Activated T-cell treated with anti-CD3 and anti-CD28 coated beads, Interleukin-2, amount 50 U/mL, for 4 hours (primary cell): ENCODE measurements around the gene RRN3. TPM values are rescaled to one million over a fixed set of nuclear protein-coding genes. Genes with fewer than 3 reads are reported as not detected.
"Not testable (repeated sequence)": the region's sequence is repeated elsewhere in the genome, so short reads cannot be mapped to it uniquely, and the experiment has no call there.

Experiments used
- ATAC-seq, 2 donors: fragments of 200-7000 bp; cut with Tn5 transposase; one replicate each; pipeline ENCODE4 v1.10.0; 2021
- DNase-seq: peaks from one replicate; pipeline ENCODE4 v3.0.0-alpha.2; 2020
- H3K27me3 Mint-ChIP-seq: one replicate; pipeline ENCODE4 v1.8.0; 2021; ENCODE audit warnings: low read depth, mixed read lengths
- H3K36me3 Mint-ChIP-seq: one replicate; pipeline ENCODE4 v1.8.0; 2022; ENCODE audit warnings: mixed read lengths; ENCODE audit not compliant: insufficient read depth
- H3K4me1 Mint-ChIP-seq: one replicate; pipeline ENCODE4 v1.8.0; 2021; ENCODE audit warnings: low read depth, mixed read lengths
- H3K4me3 Mint-ChIP-seq: one replicate; pipeline ENCODE4 v1.8.0; 2021; ENCODE audit warnings: mild to moderate bottlenecking, moderate library complexity, mixed read lengths
- H3K9me3 Mint-ChIP-seq: one replicate; pipeline ENCODE4 v1.8.0; 2021; ENCODE audit warnings: mixed read lengths
- total RNA-seq, 3 donors: library from RNA; stranded (reverse); gene quantifications; one replicate each; pipeline ENCODE4 v1.2.1, GENCODE V29; 2021

The RRN3 gene, protein sequence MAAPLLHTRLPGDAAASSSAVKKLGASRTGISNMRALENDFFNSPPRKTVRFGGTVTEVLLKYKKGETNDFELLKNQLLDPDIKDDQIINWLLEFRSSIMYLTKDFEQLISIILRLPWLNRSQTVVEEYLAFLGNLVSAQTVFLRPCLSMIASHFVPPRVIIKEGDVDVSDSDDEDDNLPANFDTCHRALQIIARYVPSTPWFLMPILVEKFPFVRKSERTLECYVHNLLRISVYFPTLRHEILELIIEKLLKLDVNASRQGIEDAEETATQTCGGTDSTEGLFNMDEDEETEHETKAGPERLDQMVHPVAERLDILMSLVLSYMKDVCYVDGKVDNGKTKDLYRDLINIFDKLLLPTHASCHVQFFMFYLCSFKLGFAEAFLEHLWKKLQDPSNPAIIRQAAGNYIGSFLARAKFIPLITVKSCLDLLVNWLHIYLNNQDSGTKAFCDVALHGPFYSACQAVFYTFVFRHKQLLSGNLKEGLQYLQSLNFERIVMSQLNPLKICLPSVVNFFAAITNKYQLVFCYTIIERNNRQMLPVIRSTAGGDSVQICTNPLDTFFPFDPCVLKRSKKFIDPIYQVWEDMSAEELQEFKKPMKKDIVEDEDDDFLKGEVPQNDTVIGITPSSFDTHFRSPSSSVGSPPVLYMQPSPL
- 10 to 100 TPM; 47.5 to 60.7 (median 57.4) TPM for total RNA-seq

DNA sequence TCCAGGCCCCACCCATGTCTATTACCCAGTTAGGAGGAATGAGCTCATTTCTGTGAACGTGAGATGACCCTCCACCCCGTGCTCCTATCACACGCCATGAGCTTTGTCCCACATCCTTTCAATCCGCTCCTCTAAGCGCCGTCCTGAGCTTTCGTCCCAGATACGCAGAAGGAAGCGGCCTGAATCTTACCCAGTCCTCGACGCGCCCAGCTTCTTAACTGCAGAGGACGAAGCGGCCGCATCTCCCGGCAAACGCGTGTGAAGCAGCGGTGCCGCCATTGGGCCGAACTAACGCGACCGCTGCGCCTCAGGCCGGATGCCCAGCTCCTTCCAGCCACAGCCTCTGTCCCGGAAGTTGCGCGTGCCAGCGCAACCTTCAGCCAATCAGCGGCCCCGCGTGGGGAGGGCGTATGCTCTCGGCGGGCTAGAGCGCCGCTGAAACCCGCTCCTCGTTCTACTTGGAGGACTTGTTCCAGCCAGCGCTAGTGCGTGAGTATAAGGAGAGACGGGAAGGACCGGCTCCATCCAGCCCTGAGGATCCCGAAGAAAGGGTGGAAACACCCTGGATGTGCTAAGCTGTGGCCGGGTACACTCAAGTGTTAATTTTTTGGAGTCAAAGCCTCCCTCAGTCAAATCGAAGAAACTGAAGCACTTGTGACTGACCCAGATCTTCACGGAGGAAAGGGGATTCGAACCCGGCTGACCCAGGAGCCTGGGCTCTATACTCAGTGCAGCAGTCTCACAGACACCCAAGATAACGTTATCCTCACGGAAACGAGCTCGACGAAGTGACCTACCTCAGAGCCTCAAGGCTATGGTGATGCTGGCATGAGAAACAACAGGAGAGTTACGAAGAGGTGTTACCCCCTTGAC lies at the start of gene RRN3:
TSS of gene RRN3 (minus strand) at position 318 of the 873 bp plus-strand sequence. CDS start at position 279, 39 bp downstream.
- H3K9me3 Mint-ChIP-seq, H3K27me3 Mint-ChIP-seq: not testable (repeated sequence)
- DNase-seq: peak; percentile 78
- H3K4me3 Mint-ChIP-seq: peak within 1 kb of the TSS; percentile 97
- H3K36me3 Mint-ChIP-seq: peaks cover 11% of the 10 kb centered on the region
- ATAC-seq: peak; percentile 100
- peaks cover 16% of the 10 kb centered on the region for H3K4me1 Mint-ChIP-seq

DNA sequence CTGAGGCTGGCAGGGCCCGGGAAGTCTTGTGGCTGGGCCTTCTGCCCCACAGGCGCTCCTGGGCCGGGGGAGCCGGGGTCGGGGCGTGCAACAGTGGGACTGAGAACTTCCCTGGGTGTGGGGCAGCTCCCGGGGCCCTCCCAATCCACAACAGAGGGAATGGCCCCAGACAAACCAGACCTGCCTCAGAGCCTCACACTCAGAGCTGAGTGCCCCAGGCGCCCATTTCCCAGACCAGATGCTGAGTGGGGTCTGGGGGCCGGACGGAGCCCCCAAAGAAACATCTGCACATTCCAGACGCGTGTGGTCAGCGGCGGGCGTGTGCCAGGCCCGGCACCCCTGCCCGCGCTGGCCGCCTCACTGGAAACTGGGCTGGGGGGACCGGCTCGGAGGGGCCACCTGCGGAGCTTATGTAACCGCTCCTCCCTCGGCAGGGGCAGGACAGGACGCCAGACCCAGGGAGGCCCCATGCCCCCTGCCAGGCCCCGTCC lies 49.6 kb upstream of the RRN3 start:
- not testable (repeated sequence) for H3K27me3 Mint-ChIP-seq, H3K9me3 Mint-ChIP-seq, DNase-seq, H3K4me3 Mint-ChIP-seq, H3K4me1 Mint-ChIP-seq, ATAC-seq, H3K36me3 Mint-ChIP-seq

DNA sequence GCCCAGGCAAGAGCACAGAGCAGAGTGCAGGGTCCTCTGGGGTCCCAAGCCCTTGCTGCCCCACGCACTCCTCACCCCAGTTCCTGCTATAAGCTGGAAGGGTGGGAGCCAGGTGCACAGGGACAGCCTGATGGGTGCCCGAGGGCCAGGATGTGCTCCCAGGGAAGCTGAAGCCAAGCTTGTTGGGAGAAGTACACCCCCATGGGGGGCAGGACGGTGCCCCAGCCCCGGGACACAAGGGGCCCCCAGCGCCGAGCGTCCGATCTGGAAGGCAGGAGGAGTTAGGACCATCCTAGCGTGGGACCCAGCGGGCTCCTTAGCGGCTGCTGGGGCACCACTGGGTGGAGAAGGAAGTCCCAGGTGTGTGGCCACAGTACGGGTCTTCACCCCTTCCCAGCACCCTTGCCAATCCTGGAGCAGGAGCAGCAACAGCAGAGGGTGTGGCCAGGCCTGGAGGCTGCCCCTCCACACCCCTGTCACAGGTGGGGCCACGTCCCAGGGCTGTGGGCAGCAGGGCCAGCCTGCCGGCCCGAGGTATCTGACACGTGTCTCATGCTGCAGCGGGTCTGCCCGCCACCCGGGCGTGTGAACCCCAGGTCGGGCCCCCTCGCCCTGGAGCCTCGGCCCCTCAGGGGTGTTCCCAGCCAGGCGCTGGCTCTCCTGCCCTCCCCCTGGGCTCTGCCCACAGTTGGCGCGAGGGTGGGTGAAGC lies 49.0 kb upstream of the RRN3 start:
- not testable (repeated sequence) for H3K4me3 Mint-ChIP-seq, H3K4me1 Mint-ChIP-seq, H3K27me3 Mint-ChIP-seq, H3K9me3 Mint-ChIP-seq, DNase-seq, ATAC-seq, H3K36me3 Mint-ChIP-seq

DNA sequence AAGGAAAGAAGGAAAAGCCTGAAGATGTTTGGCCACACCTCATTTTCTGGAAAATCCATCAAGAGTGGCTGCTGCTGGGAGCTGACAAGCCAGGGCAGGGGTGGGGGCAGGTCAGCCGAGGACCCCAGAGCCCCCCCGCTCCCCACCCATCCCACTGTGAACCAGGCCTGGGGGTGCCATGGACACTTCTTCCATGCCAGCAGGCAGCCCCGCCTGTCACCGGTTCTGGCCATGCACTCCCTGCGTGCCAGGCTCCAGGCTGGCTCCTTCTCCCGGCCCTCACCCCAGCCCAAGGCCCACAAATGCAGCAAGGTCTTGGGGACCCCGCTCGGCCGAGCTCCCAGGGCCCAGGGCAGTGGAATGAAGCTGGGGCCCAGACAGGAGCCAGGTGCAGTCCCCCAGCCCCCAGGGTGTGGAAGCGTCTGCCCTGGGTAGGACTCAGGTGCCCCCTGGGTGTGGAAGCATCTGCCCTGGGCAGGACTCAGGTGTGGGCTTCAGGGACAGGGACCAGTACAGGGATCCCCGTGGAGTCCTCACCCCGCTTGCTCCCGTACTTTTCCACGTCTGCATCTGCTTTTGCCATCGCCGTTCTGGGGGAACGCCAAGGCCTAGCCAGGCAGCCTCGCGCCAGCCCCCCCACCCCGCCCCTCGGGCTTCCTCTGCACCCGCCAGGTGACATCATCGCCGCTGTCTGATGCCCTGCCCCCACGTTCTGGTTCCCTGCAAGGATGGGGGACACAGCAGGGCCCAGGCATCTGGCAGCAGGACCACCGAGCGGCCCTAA lies 48.2 kb upstream of the RRN3 start:
- H3K9me3 Mint-ChIP-seq, ATAC-seq, H3K36me3 Mint-ChIP-seq: not testable (repeated sequence)

DNA sequence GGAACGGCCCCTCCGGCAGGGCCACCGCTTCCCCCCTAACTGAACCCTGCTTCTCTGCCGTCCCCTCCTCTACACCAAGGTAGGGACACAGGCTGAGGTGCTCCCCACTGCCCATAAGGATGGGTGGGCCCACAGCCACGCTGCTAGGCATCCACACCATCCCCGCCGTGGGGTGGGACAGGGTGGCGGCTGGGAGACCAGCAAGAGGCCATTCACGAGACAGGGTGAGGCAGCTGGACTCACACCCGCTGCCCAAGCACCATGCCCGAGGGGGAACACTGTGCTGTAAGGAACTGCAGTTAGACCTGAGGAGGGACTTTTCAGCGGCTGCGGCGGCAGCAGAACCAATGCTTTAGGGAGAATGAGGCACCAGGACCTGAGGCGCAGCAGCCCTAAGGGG lies 47.5 kb upstream of the RRN3 start:
- H3K27me3 Mint-ChIP-seq: no peaks in the 10 kb centered on the region
- H3K4me3 Mint-ChIP-seq: no peak overlapping the region

More for the DNA sequence above, 48.2 kb upstream of the RRN3 start:
- not testable (repeated sequence) for H3K27me3 Mint-ChIP-seq, H3K4me3 Mint-ChIP-seq, DNase-seq, H3K4me1 Mint-ChIP-seq

DNA sequence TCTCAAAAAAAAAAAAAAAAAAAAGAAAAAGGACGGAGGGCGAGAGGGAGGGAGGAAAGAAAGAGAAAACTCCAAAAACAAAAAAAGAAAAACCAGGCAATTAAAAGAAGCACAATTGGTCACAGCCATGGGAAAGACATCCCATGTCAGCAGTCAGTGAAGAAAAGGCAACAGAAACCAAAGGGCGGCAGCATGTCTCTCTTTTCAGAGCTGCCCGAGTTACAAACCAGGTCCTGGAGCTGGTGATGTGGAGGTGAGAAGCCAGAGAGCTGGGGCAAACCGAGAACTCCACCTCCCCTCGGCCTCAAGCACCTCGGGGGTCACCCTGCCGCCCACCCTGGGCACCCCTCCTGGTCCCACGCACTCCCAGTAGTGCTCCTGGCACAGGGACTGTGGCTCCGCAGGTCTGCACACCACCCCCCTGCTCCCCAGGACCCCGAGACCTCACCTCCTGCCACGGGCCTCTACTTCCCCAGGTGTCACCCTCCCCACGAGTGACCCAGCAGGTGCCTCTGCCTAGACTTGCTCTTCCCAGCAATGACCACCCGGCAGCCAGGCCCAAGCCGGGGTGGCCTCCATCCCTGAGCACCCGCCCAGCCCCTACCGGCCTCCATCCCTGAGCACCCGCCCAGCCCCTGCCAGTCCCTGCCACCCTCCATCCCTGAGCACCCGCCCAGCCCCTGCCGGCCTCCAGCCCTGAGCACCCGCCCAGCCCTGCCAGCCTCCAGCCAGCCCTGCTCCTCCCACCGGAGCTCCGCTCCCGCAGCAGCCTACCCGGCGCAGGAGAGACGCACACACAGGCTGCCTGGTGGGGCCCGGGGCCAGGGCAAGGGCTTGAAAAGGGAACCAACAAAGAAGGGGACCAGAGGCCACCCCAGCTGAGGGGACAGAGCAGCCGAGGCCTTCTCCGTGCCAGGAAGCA lies 46.6 kb upstream of the RRN3 start:
- ATAC-seq, H3K27me3 Mint-ChIP-seq, H3K36me3 Mint-ChIP-seq, DNase-seq, H3K9me3 Mint-ChIP-seq, H3K4me1 Mint-ChIP-seq, H3K4me3 Mint-ChIP-seq: not testable (repeated sequence)

More for the DNA sequence above, 47.5 kb upstream of the RRN3 start:
- no peak for DNase-seq
- Mint-ChIP-seq H3K4me1 (peaks cover 7% of the 10 kb centered on the region), H3K36me3 (peaks cover 2% of the 10 kb centered on the region), H3K9me3 (no peaks in the 10 kb centered on the region)
- no peak for ATAC-seq

DNA sequence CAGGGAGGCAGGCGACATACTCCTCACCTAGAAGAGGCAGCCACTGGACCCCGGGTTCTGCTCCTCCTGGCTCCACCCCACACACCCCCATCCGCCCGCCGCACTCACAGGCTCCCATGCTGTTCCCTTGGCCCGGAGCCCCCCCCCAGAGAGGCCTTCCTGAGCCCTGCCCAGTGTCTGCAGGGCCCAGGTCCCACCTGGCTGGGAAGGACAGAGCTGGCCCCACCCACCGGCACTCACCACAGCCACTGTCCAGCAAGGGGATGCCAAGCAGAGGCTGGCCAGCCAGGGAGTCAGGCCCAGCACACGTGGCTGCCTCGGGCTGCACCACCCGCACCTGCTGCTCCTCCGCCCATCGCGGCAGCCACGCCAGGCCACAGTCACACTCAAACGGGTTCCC lies 43.4 kb upstream of the RRN3 start:
- not testable (repeated sequence) for DNase-seq, H3K4me3 Mint-ChIP-seq, H3K4me1 Mint-ChIP-seq, H3K27me3 Mint-ChIP-seq, H3K9me3 Mint-ChIP-seq, H3K36me3 Mint-ChIP-seq, ATAC-seq

DNA sequence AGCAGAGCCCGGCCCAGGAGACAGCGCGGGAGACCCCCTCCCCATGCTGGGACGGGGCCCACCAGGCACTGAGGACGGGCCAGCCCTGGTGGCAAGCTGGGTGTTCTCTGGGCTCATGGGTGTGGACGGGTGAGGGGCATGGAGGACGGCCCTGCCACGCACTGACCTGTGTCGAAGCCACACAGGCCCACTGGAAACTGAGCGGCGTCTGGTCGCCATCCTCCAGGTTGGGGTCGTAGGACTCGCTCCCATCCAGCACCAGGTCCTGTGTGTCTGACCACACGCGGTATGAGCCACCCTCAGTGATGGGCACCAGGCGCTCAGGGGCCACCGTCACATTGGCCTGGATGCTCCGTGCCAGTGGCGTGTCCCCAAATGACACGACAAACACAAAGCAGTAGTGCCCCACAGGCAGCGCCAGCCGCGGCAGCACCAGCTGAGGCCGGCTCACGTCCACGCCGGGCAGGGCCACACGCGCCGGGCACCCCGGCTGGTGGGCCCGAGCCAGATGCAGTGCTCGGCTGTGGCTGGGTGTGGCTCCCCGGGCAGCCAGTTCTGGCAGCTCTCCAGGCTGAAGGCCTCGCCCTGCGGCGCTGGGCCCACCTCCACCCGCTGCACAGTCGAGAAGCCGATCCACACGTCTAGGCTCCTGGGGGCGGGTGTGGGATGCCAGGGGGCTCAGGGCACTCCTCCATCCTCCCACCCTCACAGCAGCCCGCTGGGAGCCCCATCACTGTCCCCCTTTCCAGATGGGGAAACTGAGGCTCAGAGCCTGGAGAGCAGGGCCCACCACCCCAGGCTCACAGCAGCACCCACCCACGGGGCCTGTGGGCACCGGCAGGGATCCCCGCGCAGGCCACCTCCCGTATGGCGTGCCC lies 41.6 kb upstream of the RRN3 start:
- not testable (repeated sequence) for H3K4me1 Mint-ChIP-seq, ATAC-seq, H3K9me3 Mint-ChIP-seq, H3K4me3 Mint-ChIP-seq, H3K27me3 Mint-ChIP-seq, H3K36me3 Mint-ChIP-seq, DNase-seq

DNA sequence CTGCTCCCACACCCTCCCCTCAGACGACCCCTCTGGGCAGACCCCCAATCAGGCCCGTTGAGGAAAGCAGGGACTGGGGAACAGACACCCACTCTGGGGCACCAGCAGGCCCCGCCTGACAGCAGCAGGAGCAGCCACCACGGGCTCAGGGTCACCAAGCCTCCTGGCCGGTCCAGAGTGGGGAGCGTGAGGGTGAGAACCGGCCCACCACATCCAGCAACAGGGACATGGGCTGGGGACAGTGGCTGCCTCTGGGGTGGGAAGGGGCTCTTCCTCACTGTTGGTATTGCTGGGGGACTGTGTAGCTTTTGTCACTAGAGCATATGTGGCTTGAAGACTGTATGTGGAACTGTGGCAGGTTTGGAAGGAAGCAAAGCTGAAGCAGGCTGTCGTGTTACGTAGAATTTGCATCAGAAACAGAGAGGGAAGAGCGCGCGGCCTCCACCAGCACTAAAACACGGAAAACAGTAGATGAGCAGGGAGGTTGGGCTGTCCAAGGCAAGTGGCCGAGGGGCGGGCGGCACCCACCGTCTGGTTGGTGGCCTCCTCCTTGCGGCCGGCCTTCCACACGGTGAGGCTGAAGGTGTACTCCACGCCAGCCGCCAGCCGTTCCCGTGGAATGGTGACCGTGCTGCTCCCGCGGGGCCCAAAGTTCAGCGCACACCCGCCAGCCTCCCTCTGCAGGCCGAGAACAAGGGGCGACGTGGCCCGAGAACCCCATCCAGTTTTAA lies 40.8 kb upstream of the RRN3 start:
- not testable (repeated sequence) for DNase-seq, H3K27me3 Mint-ChIP-seq, H3K4me1 Mint-ChIP-seq, ATAC-seq, H3K36me3 Mint-ChIP-seq, H3K9me3 Mint-ChIP-seq, H3K4me3 Mint-ChIP-seq

DNA sequence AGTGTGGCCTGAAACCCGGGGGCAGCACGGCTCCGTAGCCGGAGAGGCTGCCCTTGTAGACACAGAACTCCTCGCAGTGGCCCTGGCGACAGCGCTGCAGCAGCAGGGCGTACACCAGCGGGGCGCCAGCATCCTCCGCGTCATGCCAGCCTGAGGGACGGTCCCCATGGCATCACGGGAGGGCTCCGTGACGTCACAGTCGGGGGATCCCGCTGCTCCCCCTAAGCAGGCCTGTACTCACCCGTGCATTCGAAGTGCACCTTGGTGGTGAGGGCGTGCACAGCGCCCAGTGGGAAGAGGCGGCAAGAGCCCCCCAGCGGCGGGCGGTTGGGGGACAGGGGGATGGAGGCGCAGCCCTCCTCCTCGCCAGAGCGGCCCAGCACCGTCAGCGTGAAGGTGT lies 39.5 kb upstream of the RRN3 start:
- not testable (repeated sequence) for H3K4me1 Mint-ChIP-seq, H3K27me3 Mint-ChIP-seq, DNase-seq, ATAC-seq, H3K36me3 Mint-ChIP-seq, H3K4me3 Mint-ChIP-seq, H3K9me3 Mint-ChIP-seq

DNA sequence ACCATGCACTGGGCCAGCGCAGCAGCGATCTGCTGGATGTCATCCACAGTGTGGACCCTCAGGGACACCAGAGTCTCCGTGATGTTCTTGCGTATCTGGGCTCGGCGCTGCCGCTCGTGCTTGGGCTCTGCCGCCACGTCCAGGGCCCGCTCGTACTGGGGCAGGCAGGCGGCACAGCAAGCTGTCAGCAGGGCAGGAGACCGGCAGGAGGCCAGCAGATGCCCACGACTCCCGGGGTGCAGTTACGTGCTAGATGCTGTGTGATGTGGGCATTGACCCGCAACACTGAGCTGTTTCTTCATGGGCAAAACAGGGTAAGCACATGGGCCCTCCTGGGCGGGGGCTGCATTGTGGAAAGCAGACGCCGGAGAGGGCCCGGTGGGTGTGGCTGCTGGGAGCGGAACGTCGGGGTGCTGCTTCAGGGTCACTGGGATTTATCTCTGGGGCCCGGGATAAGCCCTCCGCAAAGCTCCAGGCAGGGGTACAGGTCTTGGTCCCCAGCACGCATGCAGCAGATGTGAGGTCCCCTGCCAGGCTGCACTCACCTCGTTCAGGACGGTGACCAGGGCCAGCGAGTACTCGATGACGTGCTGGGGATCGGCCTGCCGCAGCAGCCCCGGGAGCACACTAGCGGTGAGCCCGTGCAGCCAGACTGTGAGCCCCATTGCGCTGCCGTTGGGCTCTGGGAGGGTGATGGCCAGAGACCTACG lies 38.8 kb upstream of the RRN3 start:
- ATAC-seq, H3K27me3 Mint-ChIP-seq, H3K4me1 Mint-ChIP-seq, H3K36me3 Mint-ChIP-seq, H3K4me3 Mint-ChIP-seq, H3K9me3 Mint-ChIP-seq, DNase-seq: not testable (repeated sequence)
